ENCODE data around the gene MTHFR.

Gene MTHFR

GRCh38 chr1:11787251-11787803, 18.4 kb downstream of the MTHFR start:
- H3K4me1 ChIP-seq (ENCODE audit: control insufficient read depth, insufficient read depth, low read length), result no peaks in the 10 kb centered on the region
- H3K9me3 ChIP-seq (ENCODE audit: control insufficient read depth, insufficient read depth, low read depth, low read length), result no peaks in the 10 kb centered on the region
- peaks cover 0 to 23% of the 10 kb centered on the region in 2 experiments; a peak in 1 of 3 replicates for H3K36me3 ChIP-seq (ENCODE audit: control insufficient read depth in 2 of 2, insufficient read depth in 1 of 2, low read length in 2 of 2)
- H3K4me3 ChIP-seq (ENCODE audit: low read depth, low read length), result no peak overlapping the region
- ChIA-PET POLR2A (interaction anchor here (0.6 to 1.4 kb wide), 3 partner anchors 16 to 1970 kb away, joined by 5 to 9 read pairs (median 6); partner anchors contain the start of genes CLCN6 and MTHFR), CTCF (interaction anchor here (0.6 to 1.4 kb wide), 7 partner anchors 16 to 179 kb away, joined by 3 to 5 read pairs (median 3); no protein-coding TSS in a partner anchor)
- no peak overlapping the region for H3K27ac ChIP-seq (ENCODE audit: extremely low read depth, low read depth, low read length)
- TF ChIP-seq SCRT1 (tag by site-specific recombination; IDR thresholded peaks at IDR 0.05; ENCODE audit: borderline replicate concordance) (no peak), ZNF341 (tag by site-specific recombination; IDR thresholded peaks at IDR 0.05; ENCODE audit: low read depth) (peak; percentile 51), KLF1 (tag by site-specific recombination; IDR thresholded peaks at IDR 0.05) (0 out of 2 replicates have a peak, but pooled peaks have one; percentile 39)
- TF ChIP-seq, protein P1, sequence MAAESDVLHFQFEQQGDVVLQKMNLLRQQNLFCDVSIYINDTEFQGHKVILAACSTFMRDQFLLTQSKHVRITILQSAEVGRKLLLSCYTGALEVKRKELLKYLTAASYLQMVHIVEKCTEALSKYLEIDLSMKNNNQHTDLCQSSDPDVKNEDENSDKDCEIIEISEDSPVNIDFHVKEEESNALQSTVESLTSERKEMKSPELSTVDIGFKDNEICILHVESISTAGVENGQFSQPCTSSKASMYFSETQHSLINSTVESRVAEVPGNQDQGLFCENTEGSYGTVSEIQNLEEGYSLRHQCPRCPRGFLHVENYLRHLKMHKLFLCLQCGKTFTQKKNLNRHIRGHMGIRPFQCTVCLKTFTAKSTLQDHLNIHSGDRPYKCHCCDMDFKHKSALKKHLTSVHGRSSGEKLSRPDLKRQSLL (tag by site-specific recombination; IDR thresholded peaks at IDR 0.05), result no peak

DNA sequence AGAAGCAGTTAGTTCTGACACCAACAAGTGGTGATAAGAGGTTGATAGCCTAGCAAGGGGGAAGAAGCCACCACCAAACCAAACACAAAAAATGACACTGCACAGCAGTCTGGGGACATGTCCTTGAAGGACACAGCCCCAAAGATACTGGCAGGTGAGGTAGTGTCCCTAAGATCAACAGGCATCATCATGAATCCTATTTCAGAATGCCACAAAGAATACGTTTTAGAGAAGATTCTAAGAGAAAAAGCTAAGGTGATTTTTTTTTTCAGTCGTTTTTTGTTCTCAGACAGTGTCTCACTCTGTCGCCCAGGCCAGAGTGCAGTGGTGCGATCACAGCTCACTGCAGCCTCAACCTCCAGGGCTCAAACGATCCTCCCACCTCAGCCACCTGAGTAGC, 19.6 kb downstream of the MTHFR start:
- CTCF ChIA-PET, result interaction anchor here (0.6 to 2.5 kb wide), 17 partner anchors 10 to 756 kb away, joined by 3 to 14 read pairs (median 4); no protein-coding TSS in a partner anchor
- H3K4me1 ChIP-seq (ENCODE audit: control insufficient read depth, insufficient read depth, low read length), result no peaks in the 10 kb centered on the region
- TF ChIP-seq ZNF660 (tag by site-specific recombination; IDR thresholded peaks at IDR 0.05) (no peak), ZSCAN30 (tag by site-specific recombination; IDR thresholded peaks at IDR 0.05) (no peak)
- POLR2A ChIA-PET, result interaction anchor here (0.7 kb wide), 2 partner anchors 17 to 143 kb away, joined by 3 read pairs; no protein-coding TSS in a partner anchor
- peaks cover 0 to 16% of the 10 kb centered on the region in 2 experiments; a peak in 1 of 3 replicates for H3K36me3 ChIP-seq (ENCODE audit: control insufficient read depth in 2 of 2, insufficient read depth in 1 of 2, low read length in 2 of 2)
- no peak overlapping the region for H3K27ac ChIP-seq (ENCODE audit: extremely low read depth, low read depth, low read length)
- no peak overlapping the region for H3K4me3 ChIP-seq (ENCODE audit: low read depth, low read length)
- no peaks in the 10 kb centered on the region for H3K9me3 ChIP-seq (ENCODE audit: control insufficient read depth, insufficient read depth, low read depth, low read length)

- Histone ChIP-seq H3K27ac (ENCODE audit: extremely low read depth, low read depth, low read length) (no peak overlapping the region), H3K9me3 (ENCODE audit: control insufficient read depth, insufficient read depth, low read depth, low read length) (no peaks in the 10 kb centered on the region), H3K4me3 (ENCODE audit: low read depth, low read length) (no peak overlapping the region), H3K36me3 (ENCODE audit: control insufficient read depth in 2 of 2, insufficient read depth in 1 of 2, low read length in 2 of 2) (peaks cover 0 to 9% of the 10 kb centered on the region in 2 experiments; a peak in 1 of 3 replicates), H3K4me1 (ENCODE audit: control insufficient read depth, insufficient read depth, low read length) (no peaks in the 10 kb centered on the region)
- ChIA-PET POLR2A (no interaction called here), CTCF (interaction anchor here (0.6 to 2.5 kb wide), 19 partner anchors 9 to 554 kb away, joined by 3 to 14 read pairs (median 4); no protein-coding TSS in a partner anchor)
- TF ChIP-seq ZNF248 (tag by site-specific recombination; IDR thresholded peaks at IDR 0.05) (no peak), GLIS2 (tag by site-specific recombination; IDR thresholded peaks at IDR 0.05) (peak; percentile 62; the same call in 1 of the 2 replicates), SCRT1 (tag by site-specific recombination; IDR thresholded peaks at IDR 0.05; ENCODE audit: borderline replicate concordance) (0 out of 2 replicates have a peak, but pooled peaks have one; percentile 13), WT1 (tag by site-specific recombination; IDR thresholded peaks at IDR 0.05) (no peak), ZNF211 (tag by site-specific recombination; IDR thresholded peaks at IDR 0.05; ENCODE audit: low read depth) (no peak), ZBTB48 (tag by site-specific recombination; IDR thresholded peaks at IDR 0.05) (peak; percentile 47; the same call in 1 of the 2 replicates), ZSCAN30 (tag by site-specific recombination; IDR thresholded peaks at IDR 0.05) (no peak), CTCF (tag by site-specific recombination; IDR thresholded peaks at IDR 0.05) (peak; percentile 72), ZNF670 (tag by site-specific recombination; IDR thresholded peaks at IDR 0.05; ENCODE audit: low read depth) (no peak), ZNF16 (tag by site-specific recombination; IDR thresholded peaks at IDR 0.05; ENCODE audit: low read depth) (no peak), ZNF10 (tag by site-specific recombination; IDR thresholded peaks at IDR 0.05) (peak; percentile 71), OSR2 (tag by site-specific recombination; IDR thresholded peaks at IDR 0.05) (no peak), ZNF473 (tag by site-specific recombination; IDR thresholded peaks at IDR 0.05) (no peak)
- TF ChIP-seq, protein P2, sequence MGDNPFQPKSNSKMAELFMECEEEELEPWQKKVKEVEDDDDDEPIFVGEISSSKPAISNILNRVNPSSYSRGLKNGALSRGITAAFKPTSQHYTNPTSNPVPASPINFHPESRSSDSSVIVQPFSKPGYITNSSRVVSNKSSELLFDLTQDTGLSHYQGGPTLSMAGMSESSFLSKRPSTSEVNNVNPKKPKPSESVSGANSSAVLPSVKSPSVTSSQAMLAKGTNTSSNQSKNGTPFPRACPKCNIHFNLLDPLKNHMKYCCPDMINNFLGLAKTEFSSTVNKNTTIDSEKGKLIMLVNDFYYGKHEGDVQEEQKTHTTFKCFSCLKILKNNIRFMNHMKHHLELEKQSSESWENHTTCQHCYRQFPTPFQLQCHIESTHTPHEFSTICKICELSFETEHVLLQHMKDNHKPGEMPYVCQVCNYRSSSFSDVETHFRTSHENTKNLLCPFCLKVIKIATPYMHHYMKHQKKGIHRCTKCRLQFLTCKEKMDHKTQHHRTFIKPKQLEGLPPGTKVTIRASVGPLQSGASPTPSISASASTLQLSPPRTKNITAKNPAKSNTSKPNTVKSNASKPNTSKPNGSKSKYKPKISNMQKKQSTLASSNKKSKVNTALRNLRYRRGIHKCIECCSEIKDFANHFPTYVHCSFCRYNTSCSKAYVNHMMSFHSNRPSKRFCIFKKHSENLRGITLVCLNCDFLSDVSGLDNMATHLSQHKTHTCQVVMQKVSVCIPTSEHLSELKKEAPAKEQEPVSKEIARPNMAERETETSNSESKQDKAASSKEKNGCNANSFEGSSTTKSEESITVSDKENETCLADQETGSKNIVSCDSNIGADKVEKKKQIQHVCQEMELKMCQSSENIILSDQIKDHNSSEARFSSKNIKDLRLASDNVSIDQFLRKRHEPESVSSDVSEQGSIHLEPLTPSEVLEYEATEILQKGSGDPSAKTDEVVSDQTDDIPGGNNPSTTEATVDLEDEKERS (tag by site-specific recombination; IDR thresholded peaks at IDR 0.05), result no peak
- TF ChIP-seq, protein P3, sequence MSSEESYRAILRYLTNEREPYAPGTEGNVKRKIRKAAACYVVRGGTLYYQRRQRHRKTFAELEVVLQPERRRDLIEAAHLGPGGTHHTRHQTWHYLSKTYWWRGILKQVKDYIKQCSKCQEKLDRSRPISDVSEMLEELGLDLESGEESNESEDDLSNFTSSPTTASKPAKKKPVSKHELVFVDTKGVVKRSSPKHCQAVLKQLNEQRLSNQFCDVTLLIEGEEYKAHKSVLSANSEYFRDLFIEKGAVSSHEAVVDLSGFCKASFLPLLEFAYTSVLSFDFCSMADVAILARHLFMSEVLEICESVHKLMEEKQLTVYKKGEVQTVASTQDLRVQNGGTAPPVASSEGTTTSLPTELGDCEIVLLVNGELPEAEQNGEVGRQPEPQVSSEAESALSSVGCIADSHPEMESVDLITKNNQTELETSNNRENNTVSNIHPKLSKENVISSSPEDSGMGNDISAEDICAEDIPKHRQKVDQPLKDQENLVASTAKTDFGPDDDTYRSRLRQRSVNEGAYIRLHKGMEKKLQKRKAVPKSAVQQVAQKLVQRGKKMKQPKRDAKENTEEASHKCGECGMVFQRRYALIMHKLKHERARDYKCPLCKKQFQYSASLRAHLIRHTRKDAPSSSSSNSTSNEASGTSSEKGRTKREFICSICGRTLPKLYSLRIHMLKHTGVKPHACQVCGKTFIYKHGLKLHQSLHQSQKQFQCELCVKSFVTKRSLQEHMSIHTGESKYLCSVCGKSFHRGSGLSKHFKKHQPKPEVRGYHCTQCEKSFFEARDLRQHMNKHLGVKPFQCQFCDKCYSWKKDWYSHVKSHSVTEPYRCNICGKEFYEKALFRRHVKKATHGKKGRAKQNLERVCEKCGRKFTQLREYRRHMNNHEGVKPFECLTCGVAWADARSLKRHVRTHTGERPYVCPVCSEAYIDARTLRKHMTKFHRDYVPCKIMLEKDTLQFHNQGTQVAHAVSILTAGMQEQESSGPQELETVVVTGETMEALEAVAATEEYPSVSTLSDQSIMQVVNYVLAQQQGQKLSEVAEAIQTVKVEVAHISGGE (tag by site-specific recombination; conservative IDR thresholded peaks at IDR 0.05; ENCODE audit: low read depth), result no peak
These were observed 20.6 kb downstream of the MTHFR start for GRCh38 chr1:11784993-11785769.

All from HEK293 (cell line).